ENCODE results near the gene NEK2. TPM values are rescaled to one million over a fixed set of nuclear protein-coding genes. Genes with fewer than 3 reads are reported as not detected.

NEK2 gene
- total RNA-seq, 1 experiment from 2014 or later, result 50.2 TPM

DNA sequence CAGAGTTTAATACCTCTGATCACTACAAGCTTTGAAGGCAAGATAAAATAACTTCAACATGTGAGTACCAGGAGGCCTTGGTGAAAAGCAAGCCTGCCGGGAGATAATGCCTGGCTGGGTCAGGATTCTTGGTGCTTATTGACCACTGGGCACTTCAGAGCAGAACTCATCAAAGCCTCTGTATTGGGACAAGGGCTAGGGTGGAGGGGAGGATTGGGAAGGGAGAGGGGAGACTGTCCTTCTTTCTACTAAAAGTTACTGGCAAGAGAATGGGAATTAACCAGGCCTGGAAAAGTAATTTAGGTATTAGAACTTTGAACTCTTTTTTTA, 35.2 kb downstream of the NEK2 start:
- Histone ChIP-seq H3K27me3 (ENCODE audit: insufficient read depth, low read length) (no peaks in the 10 kb centered on the region), H3K27ac (ENCODE audit: low read depth, low read length) (no peak overlapping the region), H3K9me3 (ENCODE audit: control insufficient read depth in 1 of 2, insufficient read depth in 1 of 2, low read depth in 1 of 2, low read length in 2 of 2) (no peaks in the 10 kb centered on the region), H4K20me1 (ENCODE audit: insufficient read depth) (no peaks in the 10 kb centered on the region), H3K9ac (ENCODE audit: low read length) (no peak overlapping the region), H3K79me2 (ENCODE audit: insufficient read depth, low read length) (no peaks in the 10 kb centered on the region), H3K36me3 (ENCODE audit: control insufficient read depth in 1 of 2, insufficient read depth in 2 of 2, low read length in 2 of 2) (no peaks in the 10 kb centered on the region), H2AFZ (ENCODE audit: low read depth, low read length, poor library complexity, severe bottlenecking) (no peak overlapping the region), H3K9me2 (ENCODE audit: insufficient read depth) (no peaks in the 10 kb centered on the region), H3K4me2 (ENCODE audit: low read length) (no peak overlapping the region), H3K4me1 (ENCODE audit: control insufficient read depth in 1 of 2, insufficient read depth in 2 of 2, low read length in 2 of 2) (peaks cover 23 to 45% of the 10 kb centered on the region in 2 experiments), H3K4me3 (replicated peaks in 1 of 2; ENCODE audit: low read depth in 1 of 2, low read length in 2 of 2) (no peak overlapping the region)
- DNase-seq (ENCODE audit: low read depth, low spot score), result no peak
- no TSS peak for BruUV-seq (replicated peaks)
- ChIA-PET POLR2A (no interaction called here), RAD21 (ENCODE audit: low non-redundant PET in 1 of 2, low total read pairs in 2 of 2, uncharacterized antibody in 2 of 2, unreplicated experiment in 2 of 2) (no interaction called here), CTCF (interaction anchor here (0.5 kb wide), 1 partner anchor 222 kb away, joined by 3 read pairs; no protein-coding TSS in a partner anchor)
- intact Hi-C loops (cut with micrococcal nuclease), result no loop called here
- ATAC-seq, result no peak
- TF ChIP-seq, protein P1, sequence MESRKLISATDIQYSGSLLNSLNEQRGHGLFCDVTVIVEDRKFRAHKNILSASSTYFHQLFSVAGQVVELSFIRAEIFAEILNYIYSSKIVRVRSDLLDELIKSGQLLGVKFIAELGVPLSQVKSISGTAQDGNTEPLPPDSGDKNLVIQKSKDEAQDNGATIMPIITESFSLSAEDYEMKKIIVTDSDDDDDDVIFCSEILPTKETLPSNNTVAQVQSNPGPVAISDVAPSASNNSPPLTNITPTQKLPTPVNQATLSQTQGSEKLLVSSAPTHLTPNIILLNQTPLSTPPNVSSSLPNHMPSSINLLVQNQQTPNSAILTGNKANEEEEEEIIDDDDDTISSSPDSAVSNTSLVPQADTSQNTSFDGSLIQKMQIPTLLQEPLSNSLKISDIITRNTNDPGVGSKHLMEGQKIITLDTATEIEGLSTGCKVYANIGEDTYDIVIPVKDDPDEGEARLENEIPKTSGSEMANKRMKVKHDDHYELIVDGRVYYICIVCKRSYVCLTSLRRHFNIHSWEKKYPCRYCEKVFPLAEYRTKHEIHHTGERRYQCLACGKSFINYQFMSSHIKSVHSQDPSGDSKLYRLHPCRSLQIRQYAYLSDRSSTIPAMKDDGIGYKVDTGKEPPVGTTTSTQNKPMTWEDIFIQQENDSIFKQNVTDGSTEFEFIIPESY (IDR thresholded peaks at IDR 0.05; ENCODE audit: extremely low read depth, insufficient replicate concordance, low read length), result no peak
- no peak for TF ChIP-seq JUND (IDR thresholded peaks at IDR 0.05)
- TF ChIP-seq CBX3 (IDR thresholded peaks at IDR 0.05; ENCODE audit: low read depth), result no peak
- TF ChIP-seq YY1 (IDR thresholded peaks at IDR 0.05; ENCODE audit: extremely low read depth, insufficient replicate concordance, low read depth, low read length), result no peak

DNA sequence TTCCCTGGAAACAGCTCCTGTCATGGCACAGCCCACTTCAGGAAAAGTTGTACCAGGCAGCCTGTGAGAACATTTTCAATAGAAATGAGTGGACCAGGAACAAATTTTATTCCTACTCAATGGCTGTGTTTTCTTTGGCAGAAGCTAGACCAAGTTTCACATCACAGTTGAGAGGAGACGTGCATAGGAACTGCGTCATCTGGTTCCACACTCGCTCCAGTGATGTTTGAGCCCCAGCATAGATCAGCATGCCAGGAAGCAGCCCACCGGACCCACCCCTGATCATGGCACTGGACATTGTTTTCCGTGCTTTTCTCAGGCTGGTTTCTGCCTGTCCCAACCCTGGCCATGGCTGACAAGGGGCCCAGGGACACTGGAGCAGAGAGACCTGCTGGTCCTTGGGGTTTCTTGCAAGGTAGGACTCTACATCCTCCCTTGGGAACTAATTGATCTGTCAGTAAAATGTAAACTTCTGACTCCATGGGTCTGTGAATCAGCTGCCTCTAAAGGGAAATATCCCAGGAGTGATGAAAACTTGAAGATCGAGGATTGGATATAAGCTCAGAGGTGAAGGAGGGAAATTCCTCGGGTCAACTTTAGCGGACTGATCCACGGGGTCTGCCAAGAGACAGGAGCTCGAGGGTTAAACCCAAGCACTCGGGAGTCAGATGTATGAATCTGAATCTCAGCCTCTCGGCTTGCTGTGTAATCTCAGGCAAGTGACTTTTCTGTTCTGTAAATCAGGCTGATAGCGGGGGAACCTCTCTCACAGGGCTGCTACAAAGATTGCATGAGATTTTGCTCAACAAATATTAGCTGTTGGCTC, 35.7 kb downstream of the NEK2 start:
- RAD21 ChIA-PET (ENCODE audit: low non-redundant PET in 1 of 2, low total read pairs in 2 of 2, uncharacterized antibody in 2 of 2, unreplicated experiment in 2 of 2), result no interaction called here
- no peak for DNase-seq (ENCODE audit: low read depth, low spot score)
- CTCF ChIA-PET, result interaction anchor here (0.5 kb wide), 1 partner anchor 222 kb away, joined by 3 read pairs; no protein-coding TSS in a partner anchor
- H2AFZ ChIP-seq (ENCODE audit: low read depth, low read length, poor library complexity, severe bottlenecking), result no peak overlapping the region
- no peaks in the 10 kb centered on the region for H3K9me2 ChIP-seq (ENCODE audit: insufficient read depth)
- no peak overlapping the region for H3K4me3 ChIP-seq (replicated peaks in 1 of 2; ENCODE audit: low read depth in 1 of 2, low read length in 2 of 2)
- ATAC-seq, result no peak
- TF ChIP-seq FOSL1 (IDR thresholded peaks at IDR 0.05; ENCODE audit: low read depth) (peak; percentile 14; the same call in 1 of the 2 replicates), SIN3A (IDR thresholded peaks at IDR 0.05; ENCODE audit: low read depth) (no peak)
- H3K79me2 ChIP-seq (ENCODE audit: insufficient read depth, low read length), result no peaks in the 10 kb centered on the region
- H3K4me1 ChIP-seq (ENCODE audit: control insufficient read depth in 1 of 2, insufficient read depth in 2 of 2, low read length in 2 of 2), result peaks cover 22 to 45% of the 10 kb centered on the region in 2 experiments
- H4K20me1 ChIP-seq (ENCODE audit: insufficient read depth), result no peaks in the 10 kb centered on the region
- intact Hi-C loops (cut with micrococcal nuclease), result no loop called here
- no peaks in the 10 kb centered on the region for H3K9me3 ChIP-seq (ENCODE audit: control insufficient read depth in 1 of 2, insufficient read depth in 1 of 2, low read depth in 1 of 2, low read length in 2 of 2)
- peak overlapping the region; percentile 13; the same call in 1 of the 2 replicates for H3K4me2 ChIP-seq (ENCODE audit: low read length)
- H3K27ac ChIP-seq (ENCODE audit: low read depth, low read length), result no peak overlapping the region
- POLR2A ChIA-PET, result no interaction called here
- no peaks in the 10 kb centered on the region for H3K27me3 ChIP-seq (ENCODE audit: insufficient read depth, low read length)
- no peaks in the 10 kb centered on the region for H3K36me3 ChIP-seq (ENCODE audit: control insufficient read depth in 1 of 2, insufficient read depth in 2 of 2, low read length in 2 of 2)
- H3K9ac ChIP-seq (ENCODE audit: low read length), result no peak overlapping the region
- BruUV-seq (replicated peaks), result no TSS peak
